H9 (cell line): ENCODE results near the gene MAP3K21. TPM values are rescaled to one million over a fixed set of nuclear protein-coding genes. Genes with fewer than 3 reads are reported as not detected.

Experiments
- DNase-seq: peaks from one replicate; pipeline ENCODE4 v3.0.0-alpha.2; 2017
- H2AFZ ChIP-seq: one replicate; pipeline ENCODE4 v1.6.1; 2013; ENCODE audit warnings: mild to moderate bottlenecking, low read length, control low read depth, moderate library complexity
- H2AK5ac ChIP-seq: 2 replicates; pipeline ENCODE4 v1.6.1; 2013; ENCODE audit warnings: low read length, control low read depth, mixed read lengths; ENCODE audit not compliant: insufficient read length
- H2BK120ac ChIP-seq: one replicate; pipeline ENCODE4 v1.6.1; 2013; ENCODE audit warnings: low read depth, mild to moderate bottlenecking, low read length, control low read depth, inconsistent platforms; ENCODE audit not compliant: poor library complexity, severe bottlenecking
- H2BK12ac ChIP-seq: 2 replicates; pipeline ENCODE4 v1.6.1; 2013; ENCODE audit warnings: low read length, control low read depth, mixed read lengths, low read depth; ENCODE audit not compliant: insufficient read length
- H2BK15ac ChIP-seq: 2 replicates; pipeline ENCODE4 v1.6.1; 2013; ENCODE audit warnings: low read depth, low read length, control low read depth
- H2BK20ac ChIP-seq: one replicate; pipeline ENCODE4 v1.6.1; 2013; ENCODE audit warnings: low read depth, mild to moderate bottlenecking, low read length, control low read depth, inconsistent platforms; ENCODE audit not compliant: poor library complexity, severe bottlenecking
- H2BK5ac ChIP-seq: 2 replicates; pipeline ENCODE4 v1.6.1; 2013; ENCODE audit warnings: low read length, control low read depth, mixed read lengths; ENCODE audit not compliant: insufficient read length
- H3K14ac ChIP-seq: 2 replicates; pipeline ENCODE4 v1.6.1; 2013; ENCODE audit warnings: low read length, control low read depth; ENCODE audit not compliant: insufficient read depth
- H3K18ac ChIP-seq: 2 replicates; pipeline ENCODE4 v1.6.1; 2013; ENCODE audit warnings: low read depth, mild to moderate bottlenecking, mixed read lengths, low read length, control low read depth; ENCODE audit not compliant: insufficient read length
- H3K23ac ChIP-seq: 2 replicates; pipeline ENCODE4 v1.6.1; 2013; ENCODE audit warnings: low read length, control low read depth, mixed read lengths, low read depth; ENCODE audit not compliant: insufficient read length
- H3K23me2 ChIP-seq: 2 replicates; pipeline ENCODE4 v1.6.1; 2013; ENCODE audit warnings: low read depth, mild to moderate bottlenecking, mixed read lengths, low read length, control low read depth; ENCODE audit not compliant: insufficient read length, poor library complexity, severe bottlenecking
- H3K27ac ChIP-seq: 2 replicates; pipeline ENCODE4 v1.5.1; 2013; ENCODE audit warnings: low read length, control low read depth, mixed read lengths, low read depth; ENCODE audit not compliant: insufficient read length
- H3K27me3 ChIP-seq: 2 replicates; pipeline ENCODE4 v1.6.1; 2013; ENCODE audit warnings: low read length, control low read depth, inconsistent platforms; ENCODE audit not compliant: insufficient read depth
- H3K4ac ChIP-seq: 2 replicates; pipeline ENCODE4 v1.6.1; 2013; ENCODE audit warnings: low read depth, mild to moderate bottlenecking, control low read depth, inconsistent platforms, low read length, moderate library complexity
- H3K4me1 ChIP-seq: 2 replicates; pipeline ENCODE4 v1.6.1; 2013; ENCODE audit warnings: low read length, control low read depth, inconsistent platforms; ENCODE audit not compliant: insufficient read depth
- H3K4me2 ChIP-seq: 2 replicates; pipeline ENCODE4 v1.6.1; 2013; ENCODE audit warnings: low read length, control low read depth, mixed read lengths; ENCODE audit not compliant: insufficient read length, insufficient read depth
- H3K56ac ChIP-seq: 2 replicates; pipeline ENCODE4 v1.6.1; 2013; ENCODE audit warnings: low read depth, mild to moderate bottlenecking, mixed read lengths, low read length, control low read depth; ENCODE audit not compliant: insufficient read length
- H3K79me1 ChIP-seq: 2 replicates; pipeline ENCODE4 v1.6.1; 2013; ENCODE audit warnings: low read depth, mild to moderate bottlenecking, moderate library complexity, low read length, control low read depth, inconsistent platforms; ENCODE audit not compliant: insufficient read depth, poor library complexity, severe bottlenecking
- H3K79me2 ChIP-seq: 2 replicates; pipeline ENCODE4 v1.6.1; 2013; ENCODE audit warnings: low read length, control low read depth, inconsistent platforms; ENCODE audit not compliant: insufficient read depth
- H3K9ac ChIP-seq: 2 replicates; pipeline ENCODE4 v1.6.1; 2013; ENCODE audit warnings: low read length, control low read depth, mixed read lengths; ENCODE audit not compliant: insufficient read length; ENCODE audit errors: extremely low read depth
- H3K9me3 ChIP-seq: one replicate; pipeline ENCODE4 v1.6.1; 2013; ENCODE audit warnings: low read depth, low read length, inconsistent platforms; ENCODE audit not compliant: control insufficient read depth
- H3T11ph ChIP-seq: one replicate; pipeline ENCODE4 v1.6.1; 2013; ENCODE audit warnings: mild to moderate bottlenecking, low read length, control low read depth, inconsistent platforms
- H4K20me1 ChIP-seq: one replicate; pipeline ENCODE4 v1.6.1; 2013; ENCODE audit not compliant: control insufficient read depth, insufficient read length, insufficient read depth
- H4K5ac ChIP-seq: 2 replicates; pipeline ENCODE4 v1.6.1; 2013; ENCODE audit warnings: low read depth, mild to moderate bottlenecking, mixed read lengths, low read length, control low read depth; ENCODE audit not compliant: insufficient read length
- H4K8ac ChIP-seq: replicated peaks from 2 replicates; pipeline ENCODE4 v1.6.1; 2013; ENCODE audit warnings: low read length, control low read depth, mixed read lengths, low read depth; ENCODE audit not compliant: insufficient read length
- H4K91ac ChIP-seq: 2 replicates; pipeline ENCODE4 v1.6.1; 2013; ENCODE audit warnings: low read depth, mild to moderate bottlenecking, moderate library complexity, mixed read lengths, low read length, control low read depth; ENCODE audit not compliant: insufficient read length
- H3K27ac Mint-ChIP-seq, 3 experiments: 2 replicates in 2 of 3; 3 replicates in 1 of 3; pipeline ENCODE4 v1.8.0; 2020 to 2021; ENCODE audit warnings: mixed read lengths in 3 of 3, mild to moderate bottlenecking in 1 of 3, moderate library complexity in 1 of 3
- H3K27me3 Mint-ChIP-seq: 2 replicates; pipeline ENCODE4 v1.8.0; 2021; ENCODE audit warnings: low read depth, mild to moderate bottlenecking, moderate library complexity, mixed read lengths
- H3K36me3 Mint-ChIP-seq, 3 experiments: 2 replicates in 2 of 3; 3 replicates in 1 of 3; pipeline ENCODE4 v1.8.0; 2020 to 2021; ENCODE audit warnings: low read depth in 3 of 3, mixed read lengths in 3 of 3; ENCODE audit not compliant: insufficient read depth in 1 of 3
- H3K4me1 Mint-ChIP-seq, 2 experiments: 2 replicates each; pipeline ENCODE4 v1.8.0; 2020; ENCODE audit warnings: mixed read lengths in 2 of 2
- H3K4me3 Mint-ChIP-seq, 2 experiments: 2 replicates in 1 of 2; 3 replicates in 1 of 2; pipeline ENCODE4 v1.8.0; 2020 to 2021; ENCODE audit warnings: mild to moderate bottlenecking in 2 of 2, mixed read lengths in 2 of 2, moderate library complexity in 1 of 2
- H3K9me3 Mint-ChIP-seq, 2 experiments: 2 replicates in 1 of 2; 3 replicates in 1 of 2; pipeline ENCODE4 v1.8.0; 2020; ENCODE audit warnings: mild to moderate bottlenecking in 2 of 2, mixed read lengths in 2 of 2, moderate library complexity in 1 of 2
- WGBS: extraction: QIAGEN DNeasy Blood & Tissue Kit; methylation state at CpG from one replicate; pipeline ENCODE4 v1.1.7; 2013; ENCODE audit warnings: missing lambda C conversion rate, low lambda C conversion rate, mixed read lengths; ENCODE audit not compliant: insufficient read length; ENCODE audit errors: extremely low coverage; 5-methylcytosine and 5-hydroxymethylcytosine counted together
- total RNA-seq: library from RNA; stranded (reverse); gene quantifications from 2 replicates; pipeline ENCODE4 v1.2.1, GENCODE V29; 2021
- TF ChIP-seq, protein P1 (sequence below): fragments of 200-600 bp; sonication (generic); conservative IDR thresholded peaks from 3 replicates; pipeline ENCODE4 v1.8.0; 2021; ENCODE audit warnings: antibody characterized with exemption, mild to moderate bottlenecking

The MAP3K21 gene
- total RNA-seq, 1 experiment from 2014 or later, result 11.7 TPM

DNA sequence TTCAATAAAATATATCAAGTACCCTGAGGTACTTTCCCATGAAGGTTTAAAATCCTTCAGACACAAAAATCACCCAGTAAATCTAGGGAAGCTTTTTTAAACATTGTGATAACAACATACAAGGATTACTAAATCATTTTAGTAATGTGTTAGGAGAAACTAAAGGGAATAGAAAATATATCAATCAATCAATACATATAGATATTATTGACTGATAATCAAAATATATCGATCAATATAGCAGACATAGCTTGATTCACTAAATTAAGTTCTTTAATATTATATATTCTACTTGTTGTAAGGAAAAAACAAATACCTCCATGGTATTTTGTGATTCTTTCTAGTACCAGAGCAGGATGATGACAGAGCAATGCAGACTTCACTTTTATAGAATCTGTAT is 35.2 kb downstream of the MAP3K21 start:
- H3K14ac ChIP-seq, result no peak overlapping the region
- no peak overlapping the region for H2AK5ac ChIP-seq
- H2BK120ac ChIP-seq, result no peak overlapping the region
- no peaks in the 10 kb centered on the region for H3K79me2 ChIP-seq
- no peak overlapping the region for H3K4me2 ChIP-seq
- Mint-ChIP-seq H3K27ac (no peak overlapping the region), H3K27me3 (no peaks in the 10 kb centered on the region), H3K36me3 (peaks cover 0 to 10% (median 0%) of the 10 kb centered on the region in 3 experiments; a peak in 4 of 7 replicates), H3K9me3 (no peaks in the 10 kb centered on the region), H3K4me1 (peaks cover 37 to 39% of the 10 kb centered on the region in 2 experiments), H3K4me3 (no peak overlapping the region)
- H3K27me3 ChIP-seq, result no peaks in the 10 kb centered on the region
- H3K18ac ChIP-seq, result no peak overlapping the region
- DNase-seq, result no peak
- H3K9me3 ChIP-seq, result no peaks in the 10 kb centered on the region
- no peak overlapping the region for H3K56ac ChIP-seq
- no peak overlapping the region for H3T11ph ChIP-seq
- H2BK20ac ChIP-seq, result no peak overlapping the region
- no peaks in the 10 kb centered on the region for H3K23me2 ChIP-seq
- H3K79me1 ChIP-seq, result no peaks in the 10 kb centered on the region
- H4K91ac ChIP-seq, result no peak overlapping the region
- no peaks in the 10 kb centered on the region for H4K20me1 ChIP-seq
- TF ChIP-seq, protein P1, sequence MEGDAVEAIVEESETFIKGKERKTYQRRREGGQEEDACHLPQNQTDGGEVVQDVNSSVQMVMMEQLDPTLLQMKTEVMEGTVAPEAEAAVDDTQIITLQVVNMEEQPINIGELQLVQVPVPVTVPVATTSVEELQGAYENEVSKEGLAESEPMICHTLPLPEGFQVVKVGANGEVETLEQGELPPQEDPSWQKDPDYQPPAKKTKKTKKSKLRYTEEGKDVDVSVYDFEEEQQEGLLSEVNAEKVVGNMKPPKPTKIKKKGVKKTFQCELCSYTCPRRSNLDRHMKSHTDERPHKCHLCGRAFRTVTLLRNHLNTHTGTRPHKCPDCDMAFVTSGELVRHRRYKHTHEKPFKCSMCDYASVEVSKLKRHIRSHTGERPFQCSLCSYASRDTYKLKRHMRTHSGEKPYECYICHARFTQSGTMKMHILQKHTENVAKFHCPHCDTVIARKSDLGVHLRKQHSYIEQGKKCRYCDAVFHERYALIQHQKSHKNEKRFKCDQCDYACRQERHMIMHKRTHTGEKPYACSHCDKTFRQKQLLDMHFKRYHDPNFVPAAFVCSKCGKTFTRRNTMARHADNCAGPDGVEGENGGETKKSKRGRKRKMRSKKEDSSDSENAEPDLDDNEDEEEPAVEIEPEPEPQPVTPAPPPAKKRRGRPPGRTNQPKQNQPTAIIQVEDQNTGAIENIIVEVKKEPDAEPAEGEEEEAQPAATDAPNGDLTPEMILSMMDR, result no peak
- H3K4ac ChIP-seq, result no peak overlapping the region
- no peak overlapping the region for H2BK5ac ChIP-seq
- H2BK15ac ChIP-seq, result no peak overlapping the region
- H3K9ac ChIP-seq, result no peak overlapping the region
- no peak overlapping the region for H2BK12ac ChIP-seq
- no peak overlapping the region for H4K5ac ChIP-seq
- no peak overlapping the region for H4K8ac ChIP-seq
- no peak overlapping the region for H3K23ac ChIP-seq
- WGBS, result no CpG with 5 or more reads among the region's 1 CpG
- no peak overlapping the region for H2AFZ ChIP-seq
- H3K27ac ChIP-seq, result no peak overlapping the region
- peaks cover under 1% of the 10 kb centered on the region; the same call in 1 of the 2 replicates for H3K4me1 ChIP-seq
